OCI-LY1 (cell line): ENCODE measurements around the gene PPIE.

ENCODE experiments used
- EZH2 ChIP-seq: fragments of 200-600 bp; sonication (generic), shearing (Covaris generic); IDR thresholded peaks from 2 replicates; pipeline ENCODE4 v1.8.0; 2017; ENCODE audit warnings: borderline replicate concordance, mixed run types, mild to moderate bottlenecking, antibody characterized with exemption, low read length, moderate library complexity, mixed read lengths
- TF ChIP-seq, protein P1 (sequence below): fragments of 200-600 bp; sonication (generic), shearing (Covaris generic); IDR thresholded peaks from 2 replicates; pipeline ENCODE4 v1.5.1; 2017; ENCODE audit warnings: mild to moderate bottlenecking, antibody characterized with exemption, low read length, moderate library complexity, mixed read lengths

DNA sequence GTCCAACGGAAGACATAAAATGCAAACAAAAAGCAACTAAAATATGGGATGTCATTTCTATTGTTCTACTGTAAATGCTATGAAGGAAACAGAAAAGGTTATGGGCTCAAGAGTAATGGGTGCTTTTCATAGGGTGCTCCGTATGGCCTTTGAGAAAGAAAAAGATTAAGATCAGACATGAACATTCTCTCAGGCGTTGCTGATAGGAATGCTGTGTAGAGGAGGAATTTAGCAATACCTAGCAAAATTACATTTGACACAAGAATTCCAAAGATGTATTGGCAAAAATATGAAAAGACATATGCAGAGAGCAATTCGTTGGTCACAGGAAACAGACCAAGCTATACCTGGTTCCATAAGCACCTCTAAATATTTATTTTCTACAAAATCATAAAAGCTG is 38.2 kb downstream of the PPIE start:
- TF ChIP-seq, protein P1, sequence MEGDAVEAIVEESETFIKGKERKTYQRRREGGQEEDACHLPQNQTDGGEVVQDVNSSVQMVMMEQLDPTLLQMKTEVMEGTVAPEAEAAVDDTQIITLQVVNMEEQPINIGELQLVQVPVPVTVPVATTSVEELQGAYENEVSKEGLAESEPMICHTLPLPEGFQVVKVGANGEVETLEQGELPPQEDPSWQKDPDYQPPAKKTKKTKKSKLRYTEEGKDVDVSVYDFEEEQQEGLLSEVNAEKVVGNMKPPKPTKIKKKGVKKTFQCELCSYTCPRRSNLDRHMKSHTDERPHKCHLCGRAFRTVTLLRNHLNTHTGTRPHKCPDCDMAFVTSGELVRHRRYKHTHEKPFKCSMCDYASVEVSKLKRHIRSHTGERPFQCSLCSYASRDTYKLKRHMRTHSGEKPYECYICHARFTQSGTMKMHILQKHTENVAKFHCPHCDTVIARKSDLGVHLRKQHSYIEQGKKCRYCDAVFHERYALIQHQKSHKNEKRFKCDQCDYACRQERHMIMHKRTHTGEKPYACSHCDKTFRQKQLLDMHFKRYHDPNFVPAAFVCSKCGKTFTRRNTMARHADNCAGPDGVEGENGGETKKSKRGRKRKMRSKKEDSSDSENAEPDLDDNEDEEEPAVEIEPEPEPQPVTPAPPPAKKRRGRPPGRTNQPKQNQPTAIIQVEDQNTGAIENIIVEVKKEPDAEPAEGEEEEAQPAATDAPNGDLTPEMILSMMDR, result no peak
- no peak for TF ChIP-seq EZH2
